KMS-11 (cell line): ENCODE data around the gene ENPP4.

Experiments used
- H2AFZ ChIP-seq: fragments of 200-600 bp; sonication (generic); 2 replicates; pipeline ENCODE4 v1.6.1; 2016; ENCODE audit warnings: antibody characterized with exemption, mixed run types, low read depth
- H3K27ac ChIP-seq: fragments of 200-600 bp; sonication (generic); 2 replicates; pipeline ENCODE4 v1.6.1; 2016; ENCODE audit warnings: mild to moderate bottlenecking, mixed run types
- H3K27me3 ChIP-seq: fragments of 200-600 bp; sonication (generic); 2 replicates; pipeline ENCODE4 v1.6.1; 2017; ENCODE audit warnings: mild to moderate bottlenecking, low read depth, mixed run types, moderate library complexity; ENCODE audit not compliant: insufficient read depth
- H3K36me3 ChIP-seq: fragments of 200-600 bp; sonication (generic); 2 replicates; pipeline ENCODE4 v1.6.1; 2017; ENCODE audit warnings: mild to moderate bottlenecking, mixed run types; ENCODE audit not compliant: insufficient read depth
- H3K4me1 ChIP-seq: fragments of 200-600 bp; sonication (generic); 2 replicates; pipeline ENCODE4 v1.6.1; 2016; ENCODE audit warnings: mild to moderate bottlenecking, low read depth, mixed run types; ENCODE audit not compliant: poor library complexity, severe bottlenecking
- H3K4me2 ChIP-seq: fragments of 200-600 bp; sonication (generic); 2 replicates; pipeline ENCODE4 v1.7.0; 2016; ENCODE audit warnings: mild to moderate bottlenecking, mixed run types
- H3K4me3 ChIP-seq: fragments of 200-600 bp; sonication (generic); IDR thresholded peaks from 2 replicates; pipeline ENCODE4 v1.6.1; 2017; ENCODE audit warnings: low read depth, low read length, mixed read lengths; ENCODE audit not compliant: insufficient read depth
- H3K79me2 ChIP-seq: fragments of 200-600 bp; sonication (generic); 2 replicates; pipeline ENCODE4 v1.6.1; 2016; ENCODE audit warnings: low read depth, mixed run types; ENCODE audit not compliant: insufficient read depth
- H3K9ac ChIP-seq: fragments of 200-600 bp; sonication (generic); 2 replicates; pipeline ENCODE4 v1.6.1; 2016; ENCODE audit warnings: mild to moderate bottlenecking, mixed run types
- H4K20me1 ChIP-seq: fragments of 200-600 bp; sonication (generic); 2 replicates; pipeline ENCODE4 v1.6.1; 2016; ENCODE audit warnings: mild to moderate bottlenecking, mixed run types; ENCODE audit not compliant: insufficient read depth
- TF ChIP-seq, protein P1 (sequence below): fragments of 200-600 bp; sonication (generic); conservative IDR thresholded peaks from 2 replicates; pipeline ENCODE4 v1.6.1; 2017; ENCODE audit warnings: low read depth, mild to moderate bottlenecking, antibody characterized with exemption, low read length, moderate library complexity, mixed read lengths

The ENPP4 gene

DNA sequence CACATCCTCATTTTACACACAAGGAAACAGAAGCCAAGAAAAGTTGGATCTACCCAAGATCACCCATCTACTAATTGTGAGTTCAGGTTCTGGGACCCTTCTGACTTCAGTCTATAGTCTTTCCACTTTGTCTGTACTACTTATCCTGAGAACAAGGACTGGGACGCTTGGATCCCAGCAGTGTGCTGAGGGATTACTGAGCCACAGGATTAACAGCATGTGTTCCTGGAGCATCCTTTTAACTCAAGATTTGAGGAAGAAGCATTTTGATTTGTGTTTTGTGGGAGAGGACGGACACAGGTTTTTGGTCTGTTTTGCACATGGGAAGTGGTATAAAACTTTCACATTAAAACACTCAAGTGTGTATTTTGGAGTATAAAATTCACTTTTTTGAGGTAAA is 4.4 kb downstream of the ENPP4 start:
- Histone ChIP-seq H3K36me3 (no peaks in the 10 kb centered on the region), H3K4me2 (no peak overlapping the region), H3K4me3 (no peak overlapping the region), H4K20me1 (no peaks in the 10 kb centered on the region), H3K27me3 (no peaks in the 10 kb centered on the region), H2AFZ (no peak overlapping the region), H3K4me1 (peaks cover 16% of the 10 kb centered on the region), H3K79me2 (peaks cover 11% of the 10 kb centered on the region), H3K27ac (no peak overlapping the region), H3K9ac (no peak overlapping the region)
- TF ChIP-seq, protein P1, sequence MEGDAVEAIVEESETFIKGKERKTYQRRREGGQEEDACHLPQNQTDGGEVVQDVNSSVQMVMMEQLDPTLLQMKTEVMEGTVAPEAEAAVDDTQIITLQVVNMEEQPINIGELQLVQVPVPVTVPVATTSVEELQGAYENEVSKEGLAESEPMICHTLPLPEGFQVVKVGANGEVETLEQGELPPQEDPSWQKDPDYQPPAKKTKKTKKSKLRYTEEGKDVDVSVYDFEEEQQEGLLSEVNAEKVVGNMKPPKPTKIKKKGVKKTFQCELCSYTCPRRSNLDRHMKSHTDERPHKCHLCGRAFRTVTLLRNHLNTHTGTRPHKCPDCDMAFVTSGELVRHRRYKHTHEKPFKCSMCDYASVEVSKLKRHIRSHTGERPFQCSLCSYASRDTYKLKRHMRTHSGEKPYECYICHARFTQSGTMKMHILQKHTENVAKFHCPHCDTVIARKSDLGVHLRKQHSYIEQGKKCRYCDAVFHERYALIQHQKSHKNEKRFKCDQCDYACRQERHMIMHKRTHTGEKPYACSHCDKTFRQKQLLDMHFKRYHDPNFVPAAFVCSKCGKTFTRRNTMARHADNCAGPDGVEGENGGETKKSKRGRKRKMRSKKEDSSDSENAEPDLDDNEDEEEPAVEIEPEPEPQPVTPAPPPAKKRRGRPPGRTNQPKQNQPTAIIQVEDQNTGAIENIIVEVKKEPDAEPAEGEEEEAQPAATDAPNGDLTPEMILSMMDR: no peak

- Histone ChIP-seq H3K27ac (no peak overlapping the region), H3K4me2 (no peak overlapping the region), H3K4me3 (no peak overlapping the region), H3K36me3 (no peaks in the 10 kb centered on the region), H3K4me1 (peaks cover 16% of the 10 kb centered on the region), H4K20me1 (no peaks in the 10 kb centered on the region), H3K79me2 (peaks cover 11% of the 10 kb centered on the region), H3K9ac (no peak overlapping the region), H2AFZ (no peak overlapping the region), H3K27me3 (no peaks in the 10 kb centered on the region)
- TF ChIP-seq, protein P1: no peak
Measured at GRCh38 chr6:46135176-46135575, 5.4 kb downstream of the ENPP4 start.

DNA sequence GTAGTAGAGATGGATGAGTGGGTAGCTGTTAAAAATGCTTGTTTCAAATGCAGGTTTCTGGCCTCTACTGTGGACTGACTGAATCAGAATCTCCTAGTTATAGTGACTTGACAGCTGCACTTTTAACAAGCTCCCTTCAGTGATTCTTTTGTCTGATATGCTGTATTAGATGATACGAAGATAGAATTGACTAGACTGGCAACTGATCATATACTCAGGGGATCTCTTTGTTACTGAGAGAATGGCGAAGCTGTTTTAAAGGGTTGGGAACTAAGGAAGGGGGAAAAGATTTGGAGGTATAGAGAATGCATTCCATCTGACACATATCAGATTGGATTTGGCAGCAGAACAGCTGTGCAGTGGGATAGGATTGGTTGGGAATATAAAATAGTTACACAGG is 7.0 kb downstream of the ENPP4 start:
- Histone ChIP-seq H3K4me3 (no peak overlapping the region), H3K36me3 (no peaks in the 10 kb centered on the region), H3K9ac (no peak overlapping the region), H2AFZ (no peak overlapping the region), H4K20me1 (no peaks in the 10 kb centered on the region), H3K27ac (no peak overlapping the region), H3K79me2 (peaks cover 11% of the 10 kb centered on the region), H3K4me1 (peaks cover 9% of the 10 kb centered on the region), H3K4me2 (no peak overlapping the region), H3K27me3 (no peaks in the 10 kb centered on the region)
- TF ChIP-seq, protein P1: no peak

- Histone ChIP-seq H3K36me3 (no peaks in the 10 kb centered on the region), H3K27ac (no peak overlapping the region), H3K27me3 (no peaks in the 10 kb centered on the region), H3K9ac (no peak overlapping the region), H3K4me2 (no peak overlapping the region), H2AFZ (no peak overlapping the region), H3K4me1 (peaks cover 9% of the 10 kb centered on the region), H3K4me3 (no peak overlapping the region), H3K79me2 (peaks cover 11% of the 10 kb centered on the region), H4K20me1 (no peaks in the 10 kb centered on the region)
- TF ChIP-seq, protein P1: no peak
Measured at GRCh38 chr6:46137387-46137786, 7.6 kb downstream of the ENPP4 start.

DNA sequence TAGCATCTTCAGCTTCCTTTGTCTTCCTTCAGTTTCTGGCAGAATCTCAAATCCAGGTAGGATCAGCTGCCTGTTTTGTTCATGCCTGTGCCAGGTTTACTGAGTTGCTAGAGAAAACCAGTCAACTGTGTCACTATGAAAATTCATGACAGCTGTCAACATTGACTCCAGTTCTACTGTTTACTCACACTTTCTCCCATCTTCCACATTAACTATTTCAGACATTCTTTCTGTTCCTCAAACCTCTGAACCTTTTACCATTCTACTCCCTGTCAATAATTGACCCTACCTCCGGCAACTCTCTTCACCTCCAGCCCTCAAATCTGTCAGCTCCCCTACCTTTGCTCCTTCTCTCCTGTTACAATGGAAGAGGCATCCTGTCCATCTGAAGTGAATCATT is 8.5 kb downstream of the ENPP4 start:
- no peak overlapping the region for H3K4me2 ChIP-seq
- no peaks in the 10 kb centered on the region for H3K27me3 ChIP-seq
- peaks cover 9% of the 10 kb centered on the region for H3K4me1 ChIP-seq
- no peak overlapping the region for H3K27ac ChIP-seq
- H2AFZ ChIP-seq: no peak overlapping the region
- peaks cover 11% of the 10 kb centered on the region for H3K79me2 ChIP-seq
- H3K4me3 ChIP-seq: no peak overlapping the region
- TF ChIP-seq, protein P1: no peak
- H3K9ac ChIP-seq: no peak overlapping the region
- H4K20me1 ChIP-seq: no peaks in the 10 kb centered on the region
- no peaks in the 10 kb centered on the region for H3K36me3 ChIP-seq
